Endothelial cell (in vitro differentiated cells): ENCODE measurements around the gene LPP. TPM values are rescaled to one million over a fixed set of nuclear protein-coding genes. Genes with fewer than 3 reads are reported as not detected.

Experiments used
- DNase-seq: peaks from one replicate; pipeline ENCODE4 v3.0.0; 2021; ENCODE audit warnings: low spot score
- H3K27ac Mint-ChIP-seq: one replicate; pipeline ENCODE4 v1.8.0; 2021; ENCODE audit warnings: mixed read lengths, inconsistent platforms; ENCODE audit not compliant: unreplicated experiment
- H3K27me3 Mint-ChIP-seq: one replicate; pipeline ENCODE4 v1.8.0; 2021; ENCODE audit warnings: mild to moderate bottlenecking, moderate library complexity, mixed read lengths, inconsistent platforms; ENCODE audit not compliant: unreplicated experiment
- H3K36me3 Mint-ChIP-seq: one replicate; pipeline ENCODE4 v1.8.0; 2021; ENCODE audit warnings: mild to moderate bottlenecking, low read depth, mixed read lengths, inconsistent platforms; ENCODE audit not compliant: unreplicated experiment
- H3K4me1 Mint-ChIP-seq: one replicate; pipeline ENCODE4 v1.8.0; 2021; ENCODE audit warnings: mild to moderate bottlenecking, mixed read lengths, inconsistent platforms; ENCODE audit not compliant: unreplicated experiment
- H3K4me3 Mint-ChIP-seq: one replicate; pipeline ENCODE4 v1.8.0; 2021; ENCODE audit warnings: mild to moderate bottlenecking, mixed read lengths, inconsistent platforms; ENCODE audit not compliant: unreplicated experiment
- H3K9me3 Mint-ChIP-seq: one replicate; pipeline ENCODE4 v1.8.0; 2021; ENCODE audit warnings: mixed read lengths, inconsistent platforms; ENCODE audit not compliant: unreplicated experiment
- CTCF ChIP-seq: fragments of 200-600 bp; sonication (generic); IDR thresholded peaks from one replicate; pipeline ENCODE4 v1.5.0; 2021; ENCODE audit warnings: antibody characterized with exemption; ENCODE audit not compliant: unreplicated experiment
- total RNA-seq: library from RNA; stranded (reverse); fragmentation: NEBNext Ultra II Directional; extraction: Animal tissue kit (Norgen Biotek cat#: 25700); gene quantifications from one replicate; pipeline ENCODE4 v1.2.1, GENCODE V29; 2021; ENCODE audit not compliant: unreplicated experiment

The LPP gene
- total RNA-seq, 1 donor from 2014 or later = 181 TPM

GRCh38 chr3:188927971-188928370 lies 774.0 kb downstream of the LPP start:
- Mint-ChIP-seq H3K4me3 (no peak overlapping the region), H3K4me1 (peaks cover 21% of the 10 kb centered on the region)

GRCh38 chr3:188929137-188929536 lies 775.2 kb downstream of the LPP start:
- no peak for TF ChIP-seq CTCF
- peaks cover 8% of the 10 kb centered on the region for H3K36me3 Mint-ChIP-seq
- no peak overlapping the region for H3K27ac Mint-ChIP-seq
- no peaks in the 10 kb centered on the region for H3K9me3 Mint-ChIP-seq
- H3K4me1 Mint-ChIP-seq = peaks cover 21% of the 10 kb centered on the region
- no peak for DNase-seq
- no peak overlapping the region for H3K4me3 Mint-ChIP-seq
- H3K27me3 Mint-ChIP-seq = no peaks in the 10 kb centered on the region

More at GRCh38 chr3:188927971-188928370, 774.0 kb downstream of the LPP start:
- H3K27ac Mint-ChIP-seq = no peak overlapping the region
- H3K27me3 Mint-ChIP-seq = no peaks in the 10 kb centered on the region
- no peak for DNase-seq
- TF ChIP-seq CTCF = no peak
- peaks cover 10% of the 10 kb centered on the region for H3K36me3 Mint-ChIP-seq
- no peaks in the 10 kb centered on the region for H3K9me3 Mint-ChIP-seq

GRCh38 chr3:188931036-188931435 lies 777.1 kb downstream of the LPP start:
- Mint-ChIP-seq H3K27me3 (no peaks in the 10 kb centered on the region), H3K27ac (no peak overlapping the region), H3K9me3 (no peaks in the 10 kb centered on the region), H3K4me3 (no peak overlapping the region), H3K4me1 (peaks cover 24% of the 10 kb centered on the region), H3K36me3 (peaks cover 2% of the 10 kb centered on the region)
- no peak for DNase-seq
- no peak for TF ChIP-seq CTCF

- Mint-ChIP-seq H3K36me3 (no peaks in the 10 kb centered on the region), H3K4me1 (peaks cover 22% of the 10 kb centered on the region), H3K27ac (no peak overlapping the region), H3K4me3 (no peak overlapping the region), H3K9me3 (no peaks in the 10 kb centered on the region), H3K27me3 (no peaks in the 10 kb centered on the region)
- TF ChIP-seq CTCF = no peak
- no peak for DNase-seq
Measured at GRCh38 chr3:188931531-188931930, 777.6 kb downstream of the LPP start.

- Mint-ChIP-seq H3K4me1 (peaks cover 36% of the 10 kb centered on the region), H3K36me3 (peaks cover 9% of the 10 kb centered on the region)
- no peak for TF ChIP-seq CTCF
Measured at GRCh38 chr3:188934989-188935388, 781.0 kb downstream of the LPP start.

More at GRCh38 chr3:188934989-188935388, 781.0 kb downstream of the LPP start:
- no peak for DNase-seq
- H3K9me3 Mint-ChIP-seq = no peaks in the 10 kb centered on the region
- H3K27ac Mint-ChIP-seq = peak overlapping the region; percentile 58
- peaks cover 1% of the 10 kb centered on the region for H3K27me3 Mint-ChIP-seq
- H3K4me3 Mint-ChIP-seq = no peak overlapping the region
